IMR-90 (cell line): ENCODE results near the gene TRIM33. TPM values are rescaled to one million over a fixed set of nuclear protein-coding genes. Genes with fewer than 3 reads are reported as not detected.

Experiments used
- ATAC-seq: fragments of 200-7000 bp; cut with Tn5 transposase; 2 replicates; pipeline ENCODE4 v1.9.1; 2020; ENCODE audit warnings: low read depth, mild to moderate bottlenecking, moderate library complexity
- BruUV-seq: library from RNA; stranded (reverse); fragments of 400-500 nt; replicated peaks from 2 replicates; lab custom pipeline; 2021; lab: Mats Ljungman, UMichigan
- CTCF ChIA-PET: fragments of 300-600 bp; formaldehyde crosslinking; extraction: SDS; loops from one replicate; lab custom pipeline; 2021; ENCODE audit warnings: antibody characterized with exemption; lab: Yijun Ruan, JAX
- POLR2A ChIA-PET: fragments of 300-600 bp; sonication (Branson Sonifier 250); formaldehyde crosslinking; loops from one replicate; lab custom pipeline; 2022; ENCODE audit warnings: antibody characterized with exemption; ENCODE audit not compliant: unreplicated experiment; lab: Charles Lee
- DNase-seq: peaks from one replicate; pipeline ENCODE4 v3.0.0; 2013
- H2AFZ ChIP-seq: replicated peaks from 2 replicates; pipeline ENCODE3; 2013; ENCODE audit warnings: low read length, mild to moderate bottlenecking; ENCODE audit not compliant: poor library complexity
- H2AK5ac ChIP-seq: 2 replicates; pipeline ENCODE4 v1.6.1; 2013; ENCODE audit warnings: low read depth, low read length, inconsistent platforms
- H2AK9ac ChIP-seq: replicated peaks from 2 replicates; pipeline ENCODE3; 2013; ENCODE audit warnings: mild to moderate bottlenecking, low read depth, low read length, moderate library complexity; ENCODE audit not compliant: poor library complexity
- H2BK120ac ChIP-seq: 2 replicates; pipeline ENCODE4 v1.6.1; 2013; ENCODE audit warnings: low read depth, low read length, inconsistent platforms
- H2BK15ac ChIP-seq: 3 replicates; pipeline ENCODE4 v1.6.1; 2013; ENCODE audit warnings: low read depth, low read length, inconsistent platforms
- H2BK20ac ChIP-seq: 2 replicates; pipeline ENCODE4 v1.6.1; 2013; ENCODE audit warnings: low read depth, mild to moderate bottlenecking, inconsistent platforms, low read length, moderate library complexity
- H2BK5ac ChIP-seq: 2 replicates; pipeline ENCODE4 v1.6.1; 2013; ENCODE audit warnings: mild to moderate bottlenecking, low read depth, low read length, inconsistent platforms; ENCODE audit not compliant: poor library complexity, severe bottlenecking
- H3K14ac ChIP-seq: replicated peaks from 2 replicates; pipeline ENCODE4 v1.6.1; 2013; ENCODE audit warnings: low read depth, low read length, inconsistent platforms
- H3K18ac ChIP-seq: 2 replicates; pipeline ENCODE4 v1.6.1; 2013; ENCODE audit warnings: low read depth, low read length, control low read depth
- H3K23ac ChIP-seq: 2 replicates; pipeline ENCODE4 v1.6.1; 2013; ENCODE audit warnings: low read depth, low read length, inconsistent platforms
- H3K27ac ChIP-seq: 2 replicates; pipeline ENCODE4 v1.5.1; 2013; ENCODE audit warnings: mild to moderate bottlenecking, control low read depth, low read length; ENCODE audit not compliant: insufficient read depth
- H3K27me3 ChIP-seq: 2 replicates; pipeline ENCODE4 v1.6.1; 2013; ENCODE audit warnings: low read length; ENCODE audit not compliant: control insufficient read depth, insufficient read depth
- H3K36me3 ChIP-seq: 2 replicates; pipeline ENCODE4 v1.6.1; 2013; ENCODE audit warnings: low read length, mixed read lengths; ENCODE audit not compliant: control insufficient read depth, insufficient read depth
- H3K4ac ChIP-seq: 2 replicates; pipeline ENCODE4 v1.6.1; 2013; ENCODE audit warnings: low read depth, low read length, inconsistent platforms
- H3K4me1 ChIP-seq: 2 replicates; pipeline ENCODE4 v1.6.1; 2013; ENCODE audit warnings: low read length, mixed read lengths; ENCODE audit not compliant: control insufficient read depth, insufficient read depth
- H3K4me2 ChIP-seq: 2 replicates; pipeline ENCODE4 v1.6.1; 2013; ENCODE audit warnings: low read depth, mild to moderate bottlenecking, control low read depth, low read length, moderate library complexity
- H3K4me3 ChIP-seq: 2 replicates; pipeline ENCODE4 v1.5.1; 2013; ENCODE audit warnings: low read depth, mild to moderate bottlenecking, control low read depth, low read length, moderate library complexity; ENCODE audit not compliant: insufficient read depth
- H3K56ac ChIP-seq: 2 replicates; pipeline ENCODE4 v1.6.1; 2013; ENCODE audit warnings: low read length, inconsistent platforms; ENCODE audit not compliant: insufficient read depth; ENCODE audit errors: extremely low read depth
- H3K79me1 ChIP-seq, 2 experiments: 2 replicates each; pipeline ENCODE4 v1.6.1; 2013; ENCODE audit warnings: low read length in 2 of 2, inconsistent platforms in 1 of 2, low read depth in 1 of 2
- H3K9ac ChIP-seq: 2 replicates; pipeline ENCODE4 v1.6.1; 2013; ENCODE audit warnings: low read depth, low read length, control low read depth
- H3K9me1 ChIP-seq: 2 replicates; pipeline ENCODE4 v1.6.1; 2013; ENCODE audit warnings: low read length, inconsistent platforms; ENCODE audit not compliant: insufficient read depth
- H3K9me3 ChIP-seq: 2 replicates; pipeline ENCODE4 v1.6.1; 2013; ENCODE audit warnings: low read length; ENCODE audit not compliant: control insufficient read depth, insufficient read depth
- H4K20me1 ChIP-seq: 2 replicates; pipeline ENCODE4 v1.6.1; 2013; ENCODE audit warnings: low read length, inconsistent platforms; ENCODE audit not compliant: insufficient read depth
- H4K5ac ChIP-seq: 2 replicates; pipeline ENCODE4 v1.6.1; 2013; ENCODE audit warnings: mild to moderate bottlenecking, low read depth, low read length, control low read depth
- H4K8ac ChIP-seq, 2 experiments: 2 replicates each; pipeline ENCODE4 v1.6.1; 2013; ENCODE audit warnings: low read depth in 2 of 2, low read length in 2 of 2, control low read depth in 1 of 2, inconsistent platforms in 1 of 2
- H4K91ac ChIP-seq: 2 replicates; pipeline ENCODE4 v1.6.1; 2013; ENCODE audit warnings: low read depth, low read length, inconsistent platforms; ENCODE audit not compliant: insufficient read depth
- BHLHE40 ChIP-seq: fragments of 150-350 bp; IDR thresholded peaks from 2 replicates; pipeline ENCODE4 v1.6.1; 2016; ENCODE audit warnings: mild to moderate bottlenecking, low read depth, low read length
- CEBPB ChIP-seq: IDR thresholded peaks from 2 replicates; pipeline ENCODE4 v1.6.1; 2012; ENCODE audit warnings: low read depth, low read length, improper control_type of control experiment
- CHD1 ChIP-seq: IDR thresholded peaks from 2 replicates; pipeline ENCODE4 v1.6.1; 2012; ENCODE audit warnings: low read depth, low read length, improper control_type of control experiment
- FOS ChIP-seq: fragments of 150-350 bp; IDR thresholded peaks from 2 replicates; pipeline ENCODE4 v1.6.1; 2016; ENCODE audit warnings: low read depth, low read length
- MAFK ChIP-seq: IDR thresholded peaks from 2 replicates; pipeline ENCODE4 v1.6.1; 2012; ENCODE audit warnings: low read depth, low read length, improper control_type of control experiment
- MAZ ChIP-seq: IDR thresholded peaks from 2 replicates; pipeline ENCODE4 v1.6.1; 2012; ENCODE audit warnings: low read depth, mild to moderate bottlenecking, low read length, improper control_type of control experiment, moderate library complexity, borderline replicate concordance
- MXI1 ChIP-seq: IDR thresholded peaks from 2 replicates; pipeline ENCODE4 v1.6.1; 2012; ENCODE audit warnings: low read depth, mild to moderate bottlenecking, low read length, moderate library complexity, borderline replicate concordance
- NFE2L2 ChIP-seq: fragments of 150-350 bp; IDR thresholded peaks from 2 replicates; pipeline ENCODE4 v1.6.1; 2016; ENCODE audit warnings: low read depth, mild to moderate bottlenecking, low read length
- POLR2A ChIP-seq: IDR thresholded peaks from 2 replicates; pipeline ENCODE4 v1.6.1; 2012; ENCODE audit warnings: mild to moderate bottlenecking, low read depth, low read length
- RAD21 ChIP-seq: IDR thresholded peaks from 2 replicates; pipeline ENCODE4 v1.6.1; 2012; ENCODE audit warnings: low read length, improper control_type of control experiment
- RCOR1 ChIP-seq: IDR thresholded peaks from 2 replicates; pipeline ENCODE4 v1.6.1; 2012; ENCODE audit warnings: mild to moderate bottlenecking, low read length, improper control_type of control experiment; ENCODE audit not compliant: insufficient replicate concordance
- RFX5 ChIP-seq: IDR thresholded peaks from 2 replicates; pipeline ENCODE4 v1.8.0; 2012; ENCODE audit warnings: low read depth, mild to moderate bottlenecking, low read length, moderate library complexity
- SMC3 ChIP-seq: fragments of 150-350 bp; IDR thresholded peaks from 2 replicates; pipeline ENCODE4 v1.6.1; 2016; ENCODE audit warnings: low read depth, mild to moderate bottlenecking, antibody characterized with exemption, low read length, moderate library complexity
- WGBS, 2 experiments: methylation state at CpG; one replicate each; pipeline versions ENCODE4 v1.1.5 to v1.1.7; 2013; ENCODE audit warnings: missing lambda C conversion rate in 2 of 2; ENCODE audit not compliant: insufficient read length in 1 of 2; ENCODE audit errors: extremely low coverage in 2 of 2; 5-methylcytosine and 5-hydroxymethylcytosine counted together
- dilution Hi-C: fragments of 300-500 bp; cut with HindIII; formaldehyde crosslinking; loops from one replicate; pipeline ENCODE4 v1.14.3; 2018; ENCODE audit warnings: low sequenced_read_pairs; ENCODE audit not compliant: unreplicated experiment
- in situ Hi-C: fragments of 300-500 bp; cut with MboI; formaldehyde crosslinking; loops from 3 replicates; pipeline ENCODE4 v1.14.3; 2019; ENCODE audit warnings: low sequenced_read_pairs, inconsistent platforms, mixed read lengths
- intact Hi-C: fragments of 100-400 bp; cut with micrococcal nuclease; formaldehyde crosslinking; loops from 2 replicates; pipeline ENCODE4 v1.10.0; 2022
- polyA plus RNA-seq, 3 experiments: library from polyadenylated mRNA; depleted of rRNA; stranded (reverse); fragments of >200 nt; gene quantifications; 2 replicates each; pipeline ENCODE4 v1.2.3, GENCODE V29; 2012; ENCODE audit warnings: low replicate concordance in 1 of 3
- total RNA-seq: library from RNA; depleted of rRNA; stranded (reverse); fragments of >200 nt; gene quantifications from 2 replicates; pipeline ENCODE4 v1.2.3, GENCODE V29; 2012
- TF ChIP-seq, protein P1 (sequence below): fragments of 150-350 bp; IDR thresholded peaks from 2 replicates; pipeline ENCODE4 v1.6.1; 2017; ENCODE audit warnings: mild to moderate bottlenecking, antibody characterized with exemption, low read length, low read depth
- TF ChIP-seq, protein P2 (sequence below): fragments of 150-350 bp; IDR thresholded peaks from 2 replicates; pipeline ENCODE4 v1.6.1; 2016; ENCODE audit warnings: low read depth, mild to moderate bottlenecking, low read length, moderate library complexity, borderline replicate concordance

The TRIM33 gene
- total and polyA plus RNA-seq, 2 of the 4 experiments (the other 2 are of a cell fraction) = 9.5 to 40.1 TPM

DNA sequence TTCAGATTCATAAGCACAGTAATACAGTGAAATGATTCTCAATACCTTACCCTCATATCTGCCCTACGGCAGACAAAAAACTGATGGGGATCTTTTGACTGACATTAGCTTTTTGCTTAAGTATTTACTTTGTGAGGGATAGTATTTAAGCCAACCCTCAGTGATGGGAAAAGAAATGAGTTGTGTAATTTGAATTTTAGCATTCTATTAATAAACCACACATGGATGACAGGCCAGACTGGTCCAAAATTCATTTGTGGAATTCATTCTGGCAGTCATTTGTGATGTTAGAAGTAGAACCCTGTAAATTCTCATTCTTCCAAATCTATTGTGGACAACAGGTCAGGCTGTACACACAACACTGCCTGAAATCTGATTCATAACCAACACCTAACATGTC, 14.9 kb downstream of the TRIM33 start:
- dilution Hi-C loops (no loop called here), in situ Hi-C loops (no loop called here), intact Hi-C loops (no loop called here)
- no peaks in the 10 kb centered on the region for H3K9me3 ChIP-seq
- no peaks in the 10 kb centered on the region for H3K4me1 ChIP-seq
- no peak overlapping the region for H3K4me3 ChIP-seq
- peaks cover 23 to 58% of the 10 kb centered on the region in 2 experiments for H3K79me1 ChIP-seq
- no peak overlapping the region for H4K8ac ChIP-seq
- H3K9ac ChIP-seq = no peak overlapping the region
- POLR2A ChIA-PET = no interaction called here
- no peak overlapping the region for H3K14ac ChIP-seq
- H2AK5ac ChIP-seq = no peak overlapping the region
- H2AFZ ChIP-seq = no peak overlapping the region
- H3K27ac ChIP-seq = no peak overlapping the region
- no peak overlapping the region for H3K18ac ChIP-seq
- no peak overlapping the region for H2BK120ac ChIP-seq
- no peak overlapping the region for H2BK20ac ChIP-seq
- H3K56ac ChIP-seq = no peak overlapping the region
- no peaks in the 10 kb centered on the region for H3K27me3 ChIP-seq
- H2BK15ac ChIP-seq = no peak overlapping the region
- CTCF ChIA-PET = no interaction called here
- no peaks in the 10 kb centered on the region; the same call in 1 of the 2 replicates for H3K9me1 ChIP-seq
- H4K91ac ChIP-seq = no peak overlapping the region
- ATAC-seq (no peak), DNase-seq (no peak)
- no peak overlapping the region for H3K4me2 ChIP-seq
- no peak overlapping the region for H3K4ac ChIP-seq
- H2BK5ac ChIP-seq = no peak overlapping the region
- H3K36me3 ChIP-seq = no peaks in the 10 kb centered on the region
- H4K5ac ChIP-seq = no peak overlapping the region
- TF ChIP-seq, protein P1, sequence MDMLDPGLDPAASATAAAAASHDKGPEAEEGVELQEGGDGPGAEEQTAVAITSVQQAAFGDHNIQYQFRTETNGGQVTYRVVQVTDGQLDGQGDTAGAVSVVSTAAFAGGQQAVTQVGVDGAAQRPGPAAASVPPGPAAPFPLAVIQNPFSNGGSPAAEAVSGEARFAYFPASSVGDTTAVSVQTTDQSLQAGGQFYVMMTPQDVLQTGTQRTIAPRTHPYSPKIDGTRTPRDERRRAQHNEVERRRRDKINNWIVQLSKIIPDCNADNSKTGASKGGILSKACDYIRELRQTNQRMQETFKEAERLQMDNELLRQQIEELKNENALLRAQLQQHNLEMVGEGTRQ = no peak
- no peak for TF ChIP-seq RAD21
- TF ChIP-seq MAZ = no peak
- TF ChIP-seq SMC3 = no peak
- TF ChIP-seq, protein P2, sequence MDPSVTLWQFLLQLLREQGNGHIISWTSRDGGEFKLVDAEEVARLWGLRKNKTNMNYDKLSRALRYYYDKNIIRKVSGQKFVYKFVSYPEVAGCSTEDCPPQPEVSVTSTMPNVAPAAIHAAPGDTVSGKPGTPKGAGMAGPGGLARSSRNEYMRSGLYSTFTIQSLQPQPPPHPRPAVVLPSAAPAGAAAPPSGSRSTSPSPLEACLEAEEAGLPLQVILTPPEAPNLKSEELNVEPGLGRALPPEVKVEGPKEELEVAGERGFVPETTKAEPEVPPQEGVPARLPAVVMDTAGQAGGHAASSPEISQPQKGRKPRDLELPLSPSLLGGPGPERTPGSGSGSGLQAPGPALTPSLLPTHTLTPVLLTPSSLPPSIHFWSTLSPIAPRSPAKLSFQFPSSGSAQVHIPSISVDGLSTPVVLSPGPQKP = no peak
- no peak for TF ChIP-seq RFX5
- no peak for TF ChIP-seq MXI1
- TF ChIP-seq RCOR1 = no peak
- no peak for TF ChIP-seq MAFK
- TF ChIP-seq CHD1 = no peak
- no peak for TF ChIP-seq FOS
- no peak for TF ChIP-seq BHLHE40
- no peak for TF ChIP-seq CEBPB
- TF ChIP-seq POLR2A = no peak
- no peak for TF ChIP-seq NFE2L2
- no CpG with 5 or more reads among the region's 1 CpG for WGBS, 2 experiments
- no peak overlapping the region for H3K23ac ChIP-seq
- peaks cover 55% of the 10 kb centered on the region for H4K20me1 ChIP-seq
- BruUV-seq = no TSS peak
- no peak overlapping the region for H2AK9ac ChIP-seq
